ENCODE data around the gene ADGRE3.

The ADGRE3 gene

GRCh38 chr19:14670408-14670807, 4.2 kb downstream of the ADGRE3 start:
- H3K36me3 ChIP-seq (ENCODE audit: insufficient read depth, low read length) = no peaks in the 10 kb centered on the region

GRCh38 chr19:14669940-14670339, 4.7 kb downstream of the ADGRE3 start:
- ATAC-seq (ENCODE audit: insufficient read depth, low read depth) = no peak
- TF ChIP-seq CTCF (IDR thresholded peaks at IDR 0.05; ENCODE audit: borderline replicate concordance, extremely low read depth, low read length, poor library complexity, severe bottlenecking) (no peak), EZH2 (IDR thresholded peaks at IDR 0.05; ENCODE audit: borderline replicate concordance, low read depth, low read length, severe bottlenecking) (no peak)

More at GRCh38 chr19:14670408-14670807, 4.2 kb downstream of the ADGRE3 start:
- TF ChIP-seq EZH2 (IDR thresholded peaks at IDR 0.05; ENCODE audit: borderline replicate concordance, low read depth, low read length, severe bottlenecking) (no peak), CTCF (IDR thresholded peaks at IDR 0.05; ENCODE audit: borderline replicate concordance, extremely low read depth, low read length, poor library complexity, severe bottlenecking) (no peak)
- peaks cover 6% of the 10 kb centered on the region for H3K27me3 ChIP-seq (ENCODE audit: insufficient read depth, low read length, poor library complexity)
- no peak overlapping the region for H3K27ac ChIP-seq (ENCODE audit: low read length)
- H3K9me3 ChIP-seq (ENCODE audit: insufficient read depth, low read length, severe bottlenecking) = no peaks in the 10 kb centered on the region
- no peak overlapping the region for H3K4me2 ChIP-seq (ENCODE audit: insufficient read depth, low read length)
- no peak overlapping the region for H2AFZ ChIP-seq (ENCODE audit: low read depth, low read length)
- ATAC-seq (ENCODE audit: insufficient read depth, low read depth) = no peak
- no peaks in the 10 kb centered on the region for H3K4me1 ChIP-seq (ENCODE audit: insufficient read depth, low read length)
- H4K20me1 ChIP-seq (ENCODE audit: insufficient read depth, low read length) = no peaks in the 10 kb centered on the region
- H3K4me3 ChIP-seq (ENCODE audit: low read depth in 1 of 2, low read length in 2 of 2) = no peak overlapping the region
- H3K79me2 ChIP-seq (ENCODE audit: insufficient read depth, low read length) = no peaks in the 10 kb centered on the region
- no peak for DNase-seq
- H3K9ac ChIP-seq (ENCODE audit: low read depth, low read length) = no peak overlapping the region

GRCh38 chr19:14661372-14661924, 13.2 kb downstream of the ADGRE3 start:
- Histone ChIP-seq H3K79me2 (ENCODE audit: insufficient read depth, low read length) (no peaks in the 10 kb centered on the region), H4K20me1 (ENCODE audit: insufficient read depth, low read length) (no peaks in the 10 kb centered on the region), H3K27me3 (ENCODE audit: insufficient read depth, low read length, poor library complexity) (no peaks in the 10 kb centered on the region), H2AFZ (ENCODE audit: low read depth, low read length) (no peak overlapping the region), H3K36me3 (ENCODE audit: insufficient read depth, low read length) (no peaks in the 10 kb centered on the region), H3K9ac (ENCODE audit: low read depth, low read length) (no peak overlapping the region), H3K27ac (ENCODE audit: low read length) (no peak overlapping the region), H3K4me2 (ENCODE audit: insufficient read depth, low read length) (no peak overlapping the region), H3K4me1 (ENCODE audit: insufficient read depth, low read length) (no peaks in the 10 kb centered on the region), H3K9me3 (ENCODE audit: insufficient read depth, low read length, severe bottlenecking) (no peaks in the 10 kb centered on the region), H3K4me3 (ENCODE audit: low read depth in 1 of 2, low read length in 2 of 2) (no peak overlapping the region)
- ATAC-seq (ENCODE audit: insufficient read depth, low read depth) = no peak
- no peak for DNase-seq
- TF ChIP-seq CTCF (IDR thresholded peaks at IDR 0.05; ENCODE audit: borderline replicate concordance, extremely low read depth, low read length, poor library complexity, severe bottlenecking) (no peak), EZH2 (IDR thresholded peaks at IDR 0.05; ENCODE audit: borderline replicate concordance, low read depth, low read length, severe bottlenecking) (no peak)

More at GRCh38 chr19:14669940-14670339, 4.7 kb downstream of the ADGRE3 start:
- Histone ChIP-seq H3K9me3 (ENCODE audit: insufficient read depth, low read length, severe bottlenecking) (no peaks in the 10 kb centered on the region), H3K4me1 (ENCODE audit: insufficient read depth, low read length) (no peaks in the 10 kb centered on the region), H3K4me3 (ENCODE audit: low read depth in 1 of 2, low read length in 2 of 2) (no peak overlapping the region), H3K36me3 (ENCODE audit: insufficient read depth, low read length) (no peaks in the 10 kb centered on the region), H4K20me1 (ENCODE audit: insufficient read depth, low read length) (no peaks in the 10 kb centered on the region), H3K27me3 (ENCODE audit: insufficient read depth, low read length, poor library complexity) (peaks cover 6% of the 10 kb centered on the region), H3K4me2 (ENCODE audit: insufficient read depth, low read length) (no peak overlapping the region), H2AFZ (ENCODE audit: low read depth, low read length) (no peak overlapping the region), H3K79me2 (ENCODE audit: insufficient read depth, low read length) (no peaks in the 10 kb centered on the region), H3K27ac (ENCODE audit: low read length) (no peak overlapping the region), H3K9ac (ENCODE audit: low read depth, low read length) (no peak overlapping the region)
- no peak for DNase-seq
